MCF 10A (cell line): ENCODE measurements around the gene WNT7A. TPM values are rescaled to one million over a fixed set of nuclear protein-coding genes. Genes with fewer than 3 reads are reported as not detected.

Experiments used
- BruUV-seq: library from RNA; stranded (reverse); fragments of 400-500 nt; replicated peaks from 2 replicates; lab custom pipeline; 2021; lab: Mats Ljungman, UMichigan
- CTCF ChIA-PET: fragments of 300-600 bp; sonication (Branson Sonifier 250); formaldehyde crosslinking; extraction: SDS; loops from one replicate; lab custom pipeline; 2021; ENCODE audit warnings: antibody characterized with exemption, inconsistent platforms; lab: Yijun Ruan, JAX
- POLR2A ChIA-PET: fragments of 300-600, 350-650 bp; sonication (Branson Sonifier 250); formaldehyde crosslinking; extraction: SDS; loops from one replicate; lab custom pipeline; 2020; ENCODE audit warnings: antibody characterized with exemption, inconsistent platforms; lab: Yijun Ruan, JAX
- DNase-seq: peaks from one replicate; pipeline ENCODE4 v3.0.0-alpha.2; 2018; ENCODE audit not compliant: unreplicated experiment
- H3K27ac Mint-ChIP-seq: one replicate; pipeline ENCODE4 v1.8.0; 2022; ENCODE audit warnings: mild to moderate bottlenecking, low read depth, mixed read lengths; ENCODE audit not compliant: unreplicated experiment
- H3K27me3 Mint-ChIP-seq: one replicate; pipeline ENCODE4 v1.8.0; 2022; ENCODE audit warnings: mixed read lengths; ENCODE audit not compliant: insufficient read depth, unreplicated experiment
- H3K36me3 Mint-ChIP-seq: one replicate; pipeline ENCODE4 v1.8.0; 2022; ENCODE audit warnings: mild to moderate bottlenecking, moderate library complexity, mixed read lengths; ENCODE audit not compliant: insufficient read depth, unreplicated experiment
- H3K4me1 Mint-ChIP-seq: one replicate; pipeline ENCODE4 v1.8.0; 2022; ENCODE audit warnings: mixed read lengths; ENCODE audit not compliant: insufficient read depth, unreplicated experiment
- H3K4me3 Mint-ChIP-seq: one replicate; pipeline ENCODE4 v1.8.0; 2022; ENCODE audit warnings: mild to moderate bottlenecking, moderate library complexity, mixed read lengths; ENCODE audit not compliant: unreplicated experiment
- H3K9me3 Mint-ChIP-seq: one replicate; pipeline ENCODE4 v1.8.0; 2022; ENCODE audit warnings: mixed read lengths; ENCODE audit not compliant: unreplicated experiment
- intact Hi-C: fragments of 100-400 bp; cut with micrococcal nuclease; formaldehyde crosslinking; loops from 2 replicates; pipeline ENCODE4 v1.14.1; 2022
- total RNA-seq: library from RNA; stranded (reverse); gene quantifications from 2 replicates; pipeline ENCODE4 v1.2.3, GENCODE V29; 2022
- TF ChIP-seq, protein P1 (sequence below): fragments of 200-600 bp; IDR thresholded peaks from one replicate; pipeline ENCODE4 v1.8.0; 2022; ENCODE audit warnings: antibody characterized with exemption, mild to moderate bottlenecking; ENCODE audit not compliant: unreplicated experiment

WNT7A gene
- total RNA-seq, 1 experiment from 2014 or later: 0.47 TPM

DNA sequence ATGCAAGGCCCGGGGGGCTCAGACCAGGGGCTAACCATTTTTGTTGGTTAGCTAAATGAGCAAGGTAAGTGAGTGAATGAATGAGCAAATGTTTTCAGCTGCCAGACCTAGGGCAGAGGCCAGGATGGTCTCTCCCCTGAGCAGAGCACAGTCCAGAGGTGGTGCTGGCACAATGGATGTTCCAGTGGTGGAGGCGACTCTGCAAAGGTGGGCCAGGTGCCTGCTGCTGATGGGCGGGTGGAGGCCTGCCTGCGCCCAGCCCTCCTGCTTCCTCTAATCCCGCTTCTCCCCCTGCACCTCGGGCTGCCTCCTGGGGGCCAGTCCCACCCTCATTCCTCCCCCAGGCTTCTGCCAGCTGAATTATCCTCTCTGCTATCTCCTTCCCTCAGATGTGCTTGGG lies 112.8 kb downstream of the WNT7A start:
- Mint-ChIP-seq H3K9me3 (no peaks in the 10 kb centered on the region), H3K36me3 (no peaks in the 10 kb centered on the region), H3K27me3 (no peaks in the 10 kb centered on the region), H3K4me3 (no peak overlapping the region), H3K4me1 (no peaks in the 10 kb centered on the region), H3K27ac (no peak overlapping the region)
- TF ChIP-seq, protein P1, sequence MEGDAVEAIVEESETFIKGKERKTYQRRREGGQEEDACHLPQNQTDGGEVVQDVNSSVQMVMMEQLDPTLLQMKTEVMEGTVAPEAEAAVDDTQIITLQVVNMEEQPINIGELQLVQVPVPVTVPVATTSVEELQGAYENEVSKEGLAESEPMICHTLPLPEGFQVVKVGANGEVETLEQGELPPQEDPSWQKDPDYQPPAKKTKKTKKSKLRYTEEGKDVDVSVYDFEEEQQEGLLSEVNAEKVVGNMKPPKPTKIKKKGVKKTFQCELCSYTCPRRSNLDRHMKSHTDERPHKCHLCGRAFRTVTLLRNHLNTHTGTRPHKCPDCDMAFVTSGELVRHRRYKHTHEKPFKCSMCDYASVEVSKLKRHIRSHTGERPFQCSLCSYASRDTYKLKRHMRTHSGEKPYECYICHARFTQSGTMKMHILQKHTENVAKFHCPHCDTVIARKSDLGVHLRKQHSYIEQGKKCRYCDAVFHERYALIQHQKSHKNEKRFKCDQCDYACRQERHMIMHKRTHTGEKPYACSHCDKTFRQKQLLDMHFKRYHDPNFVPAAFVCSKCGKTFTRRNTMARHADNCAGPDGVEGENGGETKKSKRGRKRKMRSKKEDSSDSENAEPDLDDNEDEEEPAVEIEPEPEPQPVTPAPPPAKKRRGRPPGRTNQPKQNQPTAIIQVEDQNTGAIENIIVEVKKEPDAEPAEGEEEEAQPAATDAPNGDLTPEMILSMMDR: no peak
- no TSS peak for BruUV-seq
- ChIA-PET POLR2A (no interaction called here), CTCF (interaction anchor here (0.8 kb wide), 1 partner anchor 271 kb away, joined by 3 read pairs; no protein-coding TSS in a partner anchor)
- intact Hi-C loops: no loop called here
- no peak for DNase-seq

Other genes with a start within 250 kb of the WNT7A start
- gene CHCHD4, start 244.8 kb upstream of the WNT7A start, total RNA-seq: 31.6 and 35.0 TPM in 2 replicates
- gene TMEM43, start 245.0 kb upstream of the WNT7A start, total RNA-seq: 120 and 124 TPM in 2 replicates